Activated B cell treated with CpG ODN at 0.5 μM for 24 hours (primary cell): ENCODE results near the gene WFIKKN1. TPM values are rescaled to one million over a fixed set of nuclear protein-coding genes. Genes with fewer than 3 reads are reported as not detected.

Experiments
- ATAC-seq: fragments of 200-7000 bp; cut with Tn5 transposase; one replicate; pipeline ENCODE4 v1.10.0; 2021; ENCODE audit warnings: low read depth, mild to moderate bottlenecking, moderate library complexity
- CTCF ChIA-PET: fragments of 350-600 bp; sonication (Branson Sonifier 250); formaldehyde crosslinking; loops from one replicate; lab custom pipeline; 2021; ENCODE audit warnings: antibody characterized with exemption; lab: Charles Lee
- POLR2A ChIA-PET: fragments of 350-600 bp; sonication (Branson Sonifier 250); formaldehyde crosslinking; loops from one replicate; lab custom pipeline; 2021; ENCODE audit warnings: antibody characterized with exemption; lab: Charles Lee
- DNase-seq: peaks from one replicate; pipeline ENCODE4 v3.0.0; 2022
- H3K27ac Mint-ChIP-seq: one replicate; pipeline ENCODE4 v1.8.0; 2020; ENCODE audit warnings: mixed read lengths
- H3K27me3 Mint-ChIP-seq: one replicate; pipeline ENCODE4 v1.8.0; 2021; ENCODE audit warnings: mixed read lengths
- H3K36me3 Mint-ChIP-seq: one replicate; pipeline ENCODE4 v1.8.0; 2021; ENCODE audit warnings: low read depth, mixed read lengths
- H3K4me1 Mint-ChIP-seq: one replicate; pipeline ENCODE4 v1.8.0; 2021; ENCODE audit warnings: mixed read lengths
- H3K4me3 Mint-ChIP-seq: one replicate; pipeline ENCODE4 v1.8.0; 2020; ENCODE audit warnings: mild to moderate bottlenecking, mixed read lengths
- H3K9me3 Mint-ChIP-seq: one replicate; pipeline ENCODE4 v1.8.0; 2020; ENCODE audit warnings: mixed read lengths
- intact Hi-C: fragments of 100-400 bp; cut with micrococcal nuclease; formaldehyde crosslinking; loops from one replicate; pipeline ENCODE4 v1.15.1; 2024
- total RNA-seq: library from RNA; stranded (reverse); gene quantifications from 2 replicates; pipeline ENCODE4 v1.2.3, GENCODE V29; 2022
- TF ChIP-seq, protein P1 (sequence below): fragments of 200-600 bp; IDR thresholded peaks from one replicate; pipeline ENCODE4 v1.8.0; 2022; ENCODE audit warnings: antibody characterized with exemption, mild to moderate bottlenecking

The WFIKKN1 gene
- total RNA-seq, 1 donor from 2014 or later, result 0.47 TPM

- no peaks in the 10 kb centered on the region for H3K27me3 Mint-ChIP-seq
- H3K36me3 Mint-ChIP-seq, result peaks cover 11% of the 10 kb centered on the region
- no peak overlapping the region for H3K4me3 Mint-ChIP-seq
- ChIA-PET POLR2A (no interaction called here), CTCF (no interaction called here)
- ATAC-seq (no peak), DNase-seq (no peak)
- no peak overlapping the region for H3K27ac Mint-ChIP-seq
- intact Hi-C loops, result no loop called here
- TF ChIP-seq, protein P1, sequence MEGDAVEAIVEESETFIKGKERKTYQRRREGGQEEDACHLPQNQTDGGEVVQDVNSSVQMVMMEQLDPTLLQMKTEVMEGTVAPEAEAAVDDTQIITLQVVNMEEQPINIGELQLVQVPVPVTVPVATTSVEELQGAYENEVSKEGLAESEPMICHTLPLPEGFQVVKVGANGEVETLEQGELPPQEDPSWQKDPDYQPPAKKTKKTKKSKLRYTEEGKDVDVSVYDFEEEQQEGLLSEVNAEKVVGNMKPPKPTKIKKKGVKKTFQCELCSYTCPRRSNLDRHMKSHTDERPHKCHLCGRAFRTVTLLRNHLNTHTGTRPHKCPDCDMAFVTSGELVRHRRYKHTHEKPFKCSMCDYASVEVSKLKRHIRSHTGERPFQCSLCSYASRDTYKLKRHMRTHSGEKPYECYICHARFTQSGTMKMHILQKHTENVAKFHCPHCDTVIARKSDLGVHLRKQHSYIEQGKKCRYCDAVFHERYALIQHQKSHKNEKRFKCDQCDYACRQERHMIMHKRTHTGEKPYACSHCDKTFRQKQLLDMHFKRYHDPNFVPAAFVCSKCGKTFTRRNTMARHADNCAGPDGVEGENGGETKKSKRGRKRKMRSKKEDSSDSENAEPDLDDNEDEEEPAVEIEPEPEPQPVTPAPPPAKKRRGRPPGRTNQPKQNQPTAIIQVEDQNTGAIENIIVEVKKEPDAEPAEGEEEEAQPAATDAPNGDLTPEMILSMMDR, result no peak
- H3K4me1 Mint-ChIP-seq, result peaks cover 17% of the 10 kb centered on the region
- no peaks in the 10 kb centered on the region for H3K9me3 Mint-ChIP-seq
Observed at GRCh38 chr16:633336-634050, 2.7 kb downstream of the WFIKKN1 start.

- TF ChIP-seq, protein P1, result no peak
- Mint-ChIP-seq H3K9me3 (no peaks in the 10 kb centered on the region), H3K4me3 (peak overlapping the region; percentile 56), H3K27ac (no peak overlapping the region), H3K36me3 (peaks cover 6% of the 10 kb centered on the region), H3K4me1 (peaks cover 21% of the 10 kb centered on the region), H3K27me3 (no peaks in the 10 kb centered on the region)
- no peak for ATAC-seq
- CTCF ChIA-PET, result no interaction called here
- POLR2A ChIA-PET, result no interaction called here
- intact Hi-C loops, result no loop called here
- no peak for DNase-seq
Observed at GRCh38 chr16:634051-634670, 3.4 kb downstream of the WFIKKN1 start.

DNA sequence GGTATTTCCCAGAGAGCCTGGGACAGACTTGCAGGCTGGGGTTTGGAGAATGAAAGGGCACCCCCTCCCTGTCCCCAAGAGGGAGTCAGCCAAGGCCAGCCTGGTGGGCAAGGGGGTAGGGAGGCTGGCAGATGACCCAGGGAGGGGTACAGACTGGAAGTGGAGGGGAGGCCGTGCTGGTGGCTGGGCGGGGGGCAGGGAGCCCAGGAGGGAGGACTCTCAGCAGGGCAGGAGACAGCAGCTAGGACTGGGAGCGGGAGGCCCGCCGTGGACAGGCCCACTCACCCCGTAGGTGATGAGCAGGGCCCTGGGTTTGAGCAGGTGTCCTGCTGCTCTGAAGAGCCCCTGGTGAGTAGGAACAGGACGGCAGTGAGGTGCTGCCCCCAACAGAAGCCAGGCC is 4.2 kb downstream of the WFIKKN1 start:
- Mint-ChIP-seq H3K4me1 (peaks cover 27% of the 10 kb centered on the region), H3K27me3 (no peaks in the 10 kb centered on the region), H3K27ac (no peak overlapping the region), H3K36me3 (peaks cover 6% of the 10 kb centered on the region), H3K4me3 (peak overlapping the region; percentile 70), H3K9me3 (no peaks in the 10 kb centered on the region)
- TF ChIP-seq, protein P1, result no peak
- no peak for DNase-seq
- ChIA-PET POLR2A (no interaction called here), CTCF (no interaction called here)
- ATAC-seq, result no peak
- intact Hi-C loops, result no loop called here

DNA sequence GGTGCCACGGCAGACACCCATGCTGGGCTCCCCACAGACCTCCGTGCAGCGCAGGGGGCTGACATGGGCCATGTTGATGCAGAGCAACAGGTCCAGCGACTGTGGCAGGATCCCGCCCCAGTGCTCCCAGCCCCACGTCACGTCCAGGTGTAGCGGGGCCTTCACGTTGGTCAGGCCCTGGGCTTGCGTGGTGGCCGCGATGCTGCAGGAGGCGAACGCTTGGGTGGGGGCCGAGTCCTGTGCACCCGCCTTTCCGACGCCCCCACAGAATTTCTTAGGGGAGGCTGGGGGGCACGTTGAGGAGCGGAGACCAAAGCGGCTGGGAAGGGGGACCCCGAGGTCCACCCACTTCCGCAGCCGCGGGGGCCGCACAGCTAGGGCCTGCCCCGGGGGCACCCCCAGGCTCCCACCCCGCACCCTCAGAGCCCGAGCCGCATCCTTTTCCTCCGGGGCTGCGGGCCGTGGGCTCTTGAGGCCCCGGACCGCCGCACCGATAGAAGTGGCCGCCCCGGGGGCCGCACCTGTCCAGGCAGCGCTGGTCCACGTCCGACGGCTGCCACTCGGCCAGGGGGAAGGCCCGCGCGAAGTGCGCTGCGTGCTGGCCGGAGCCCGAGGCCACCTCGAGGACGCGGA is 4.9 kb downstream of the WFIKKN1 start:
- peaks cover 6% of the 10 kb centered on the region for H3K36me3 Mint-ChIP-seq
- POLR2A ChIA-PET, result interaction anchor here (0.7 to 2.0 kb wide), 13 partner anchors 12 to 1520 kb away, joined by 3 to 14 read pairs (median 4); partner anchors contain the start of genes CAPN15, NHLRC4, PGAP6 and PIGQ
- H3K27me3 Mint-ChIP-seq, result no peaks in the 10 kb centered on the region
- H3K4me3 Mint-ChIP-seq, result peak overlapping the region; percentile 95
- TF ChIP-seq, protein P1, result no peak
- H3K4me1 Mint-ChIP-seq, result peaks cover 30% of the 10 kb centered on the region
- H3K9me3 Mint-ChIP-seq, result no peaks in the 10 kb centered on the region
- DNase-seq (no peak), ATAC-seq (no peak)
- intact Hi-C loops, result loop anchor here (1.0 to 2.0 kb wide), 9 partner anchors 14 to 234 kb away; partner anchors contain the start of genes CAPN15, DECR2, JMJD8 and PIGQ
- CTCF ChIA-PET, result interaction anchor here (1.2 kb wide), 1 partner anchor 56 kb away, joined by 3 read pairs; no protein-coding TSS in a partner anchor
- H3K27ac Mint-ChIP-seq, result no peak overlapping the region
